ENCODE data around the gene WBP11. TPM values are rescaled to one million over a fixed set of nuclear protein-coding genes. Genes with fewer than 3 reads are reported as not detected.

WBP11 gene
- total and polyA plus RNA-seq, 2 of the 13 experiments (the other 11 are each of a cell fraction or from before 2014, with no cell fraction given), result 7.6 to 31.0 TPM

DNA sequence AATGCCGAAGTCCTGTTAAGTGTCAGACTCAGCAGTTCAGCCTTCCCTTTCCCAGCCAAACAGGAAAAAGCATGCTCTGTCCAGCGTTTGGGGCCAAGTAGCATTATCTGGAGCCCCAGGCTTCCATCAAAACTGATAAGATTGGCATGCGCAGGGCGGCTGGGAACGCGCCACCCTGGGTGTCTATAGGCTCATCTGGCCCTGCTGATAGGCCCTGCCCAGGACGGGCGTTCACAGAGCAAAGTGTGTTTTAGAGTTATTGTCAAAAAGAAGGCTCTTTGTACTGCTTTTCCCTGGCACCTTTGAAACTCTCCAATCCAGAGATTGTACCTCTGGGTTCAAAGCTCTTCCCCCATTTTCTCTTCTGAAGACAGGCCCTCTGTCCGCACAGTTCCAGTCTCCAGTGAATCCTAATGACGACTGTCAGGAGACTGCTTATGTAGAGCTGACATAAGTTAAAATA lies 40.2 kb upstream of the WBP11 start, which contains the start of gene ART4 (continued):
- TF ChIP-seq, protein P1, sequence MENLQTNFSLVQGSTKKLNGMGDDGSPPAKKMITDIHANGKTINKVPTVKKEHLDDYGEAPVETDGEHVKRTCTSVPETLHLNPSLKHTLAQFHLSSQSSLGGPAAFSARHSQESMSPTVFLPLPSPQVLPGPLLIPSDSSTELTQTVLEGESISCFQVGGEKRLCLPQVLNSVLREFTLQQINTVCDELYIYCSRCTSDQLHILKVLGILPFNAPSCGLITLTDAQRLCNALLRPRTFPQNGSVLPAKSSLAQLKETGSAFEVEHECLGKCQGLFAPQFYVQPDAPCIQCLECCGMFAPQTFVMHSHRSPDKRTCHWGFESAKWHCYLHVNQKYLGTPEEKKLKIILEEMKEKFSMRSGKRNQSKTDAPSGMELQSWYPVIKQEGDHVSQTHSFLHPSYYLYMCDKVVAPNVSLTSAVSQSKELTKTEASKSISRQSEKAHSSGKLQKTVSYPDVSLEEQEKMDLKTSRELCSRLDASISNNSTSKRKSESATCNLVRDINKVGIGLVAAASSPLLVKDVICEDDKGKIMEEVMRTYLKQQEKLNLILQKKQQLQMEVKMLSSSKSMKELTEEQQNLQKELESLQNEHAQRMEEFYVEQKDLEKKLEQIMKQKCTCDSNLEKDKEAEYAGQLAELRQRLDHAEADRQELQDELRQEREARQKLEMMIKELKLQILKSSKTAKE (CRISPR knock-in tag; IDR thresholded peaks at IDR 0.05; ENCODE audit: borderline replicate concordance), result no peak
- no peak for TF ChIP-seq ATF7 (IDR thresholded peaks at IDR 0.05)
- TF ChIP-seq ATF7 (CRISPR knock-in tag; IDR thresholded peaks at IDR 0.05), result no peak
- TF ChIP-seq, protein P2, sequence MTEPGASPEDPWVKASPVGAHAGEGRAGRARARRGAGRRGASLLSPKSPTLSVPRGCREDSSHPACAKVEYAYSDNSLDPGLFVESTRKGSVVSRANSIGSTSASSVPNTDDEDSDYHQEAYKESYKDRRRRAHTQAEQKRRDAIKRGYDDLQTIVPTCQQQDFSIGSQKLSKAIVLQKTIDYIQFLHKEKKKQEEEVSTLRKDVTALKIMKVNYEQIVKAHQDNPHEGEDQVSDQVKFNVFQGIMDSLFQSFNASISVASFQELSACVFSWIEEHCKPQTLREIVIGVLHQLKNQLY (CRISPR knock-in tag; IDR thresholded peaks at IDR 0.05), result no peak
- TF ChIP-seq IKZF1 (IDR thresholded peaks at IDR 0.05), result no peak
- no peak for TF ChIP-seq ZBTB3 (CRISPR knock-in tag; IDR thresholded peaks at IDR 0.05; ENCODE audit: borderline replicate concordance, low read depth)
- TF ChIP-seq, protein P3, sequence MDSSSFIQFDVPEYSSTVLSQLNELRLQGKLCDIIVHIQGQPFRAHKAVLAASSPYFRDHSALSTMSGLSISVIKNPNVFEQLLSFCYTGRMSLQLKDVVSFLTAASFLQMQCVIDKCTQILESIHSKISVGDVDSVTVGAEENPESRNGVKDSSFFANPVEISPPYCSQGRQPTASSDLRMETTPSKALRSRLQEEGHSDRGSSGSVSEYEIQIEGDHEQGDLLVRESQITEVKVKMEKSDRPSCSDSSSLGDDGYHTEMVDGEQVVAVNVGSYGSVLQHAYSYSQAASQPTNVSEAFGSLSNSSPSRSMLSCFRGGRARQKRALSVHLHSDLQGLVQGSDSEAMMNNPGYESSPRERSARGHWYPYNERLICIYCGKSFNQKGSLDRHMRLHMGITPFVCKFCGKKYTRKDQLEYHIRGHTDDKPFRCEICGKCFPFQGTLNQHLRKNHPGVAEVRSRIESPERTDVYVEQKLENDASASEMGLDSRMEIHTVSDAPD (CRISPR knock-in tag; IDR thresholded peaks at IDR 0.05), result no peak
- 0 out of 2 replicates have a peak, but pooled peaks have one; percentile 25 for TF ChIP-seq KDM4B (CRISPR knock-in tag; IDR thresholded peaks at IDR 0.05)
- peak; percentile 49; the same call in 1 of the 2 replicates for TF ChIP-seq ZNF7 (CRISPR knock-in tag; IDR thresholded peaks at IDR 0.05)
- TF ChIP-seq HES4 (CRISPR knock-in tag; IDR thresholded peaks at IDR 0.05; ENCODE audit: borderline replicate concordance), result no peak
- no peak for TF ChIP-seq PCBP1 (IDR thresholded peaks at IDR 0.05; ENCODE audit: borderline replicate concordance, low read depth, low read length)
- no peak for TF ChIP-seq CREB1 (IDR thresholded peaks at IDR 0.05)
- TF ChIP-seq CREB1 (CRISPR knock-in tag; IDR thresholded peaks at IDR 0.05), result 0 out of 2 replicates have a peak, but pooled peaks have one; percentile 7
- TF ChIP-seq, protein P4, sequence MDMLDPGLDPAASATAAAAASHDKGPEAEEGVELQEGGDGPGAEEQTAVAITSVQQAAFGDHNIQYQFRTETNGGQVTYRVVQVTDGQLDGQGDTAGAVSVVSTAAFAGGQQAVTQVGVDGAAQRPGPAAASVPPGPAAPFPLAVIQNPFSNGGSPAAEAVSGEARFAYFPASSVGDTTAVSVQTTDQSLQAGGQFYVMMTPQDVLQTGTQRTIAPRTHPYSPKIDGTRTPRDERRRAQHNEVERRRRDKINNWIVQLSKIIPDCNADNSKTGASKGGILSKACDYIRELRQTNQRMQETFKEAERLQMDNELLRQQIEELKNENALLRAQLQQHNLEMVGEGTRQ (IDR thresholded peaks at IDR 0.05; ENCODE audit: low read depth, low read length), result no peak
- TF ChIP-seq, protein P4 (CRISPR knock-in tag; IDR thresholded peaks at IDR 0.05; ENCODE audit: borderline replicate concordance), result no peak
- TF ChIP-seq SMAD1 (CRISPR knock-in tag; IDR thresholded peaks at IDR 0.05; ENCODE audit: borderline replicate concordance, low read depth), result no peak
- TF ChIP-seq, protein P5, sequence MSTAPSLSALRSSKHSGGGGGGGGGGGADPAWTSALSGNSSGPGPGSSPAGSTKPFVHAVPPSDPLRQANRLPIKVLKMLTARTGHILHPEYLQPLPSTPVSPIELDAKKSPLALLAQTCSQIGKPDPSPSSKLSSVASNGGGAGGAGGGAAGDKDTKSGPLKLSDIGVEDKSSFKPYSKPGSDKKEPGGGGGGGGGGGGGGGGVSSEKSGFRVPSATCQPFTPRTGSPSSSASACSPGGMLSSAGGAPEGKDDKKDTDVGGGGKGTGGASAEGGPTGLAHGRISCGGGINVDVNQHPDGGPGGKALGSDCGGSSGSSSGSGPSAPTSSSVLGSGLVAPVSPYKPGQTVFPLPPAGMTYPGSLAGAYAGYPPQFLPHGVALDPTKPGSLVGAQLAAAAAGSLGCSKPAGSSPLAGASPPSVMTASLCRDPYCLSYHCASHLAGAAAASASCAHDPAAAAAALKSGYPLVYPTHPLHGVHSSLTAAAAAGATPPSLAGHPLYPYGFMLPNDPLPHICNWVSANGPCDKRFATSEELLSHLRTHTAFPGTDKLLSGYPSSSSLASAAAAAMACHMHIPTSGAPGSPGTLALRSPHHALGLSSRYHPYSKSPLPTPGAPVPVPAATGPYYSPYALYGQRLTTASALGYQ (CRISPR knock-in tag; IDR thresholded peaks at IDR 0.05), result 0 out of 2 replicates have a peak, but pooled peaks have one; percentile 26
- TF ChIP-seq, protein P6, sequence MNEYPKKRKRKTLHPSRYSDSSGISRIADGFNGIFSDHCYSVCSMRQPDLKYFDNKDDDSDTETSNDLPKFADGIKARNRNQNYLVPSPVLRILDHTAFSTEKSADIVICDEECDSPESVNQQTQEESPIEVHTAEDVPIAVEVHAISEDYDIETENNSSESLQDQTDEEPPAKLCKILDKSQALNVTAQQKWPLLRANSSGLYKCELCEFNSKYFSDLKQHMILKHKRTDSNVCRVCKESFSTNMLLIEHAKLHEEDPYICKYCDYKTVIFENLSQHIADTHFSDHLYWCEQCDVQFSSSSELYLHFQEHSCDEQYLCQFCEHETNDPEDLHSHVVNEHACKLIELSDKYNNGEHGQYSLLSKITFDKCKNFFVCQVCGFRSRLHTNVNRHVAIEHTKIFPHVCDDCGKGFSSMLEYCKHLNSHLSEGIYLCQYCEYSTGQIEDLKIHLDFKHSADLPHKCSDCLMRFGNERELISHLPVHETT (CRISPR knock-in tag; conservative IDR thresholded peaks at IDR 0.05), result no peak
- TF ChIP-seq ZEB1 (IDR thresholded peaks at IDR 0.05; ENCODE audit: insufficient replicate concordance, low read depth), result no peak
- no peak for TF ChIP-seq SRSF4 (IDR thresholded peaks at IDR 0.05; ENCODE audit: low read depth, low read length, poor library complexity, severe bottlenecking)
- TF ChIP-seq MTA1 (CRISPR knock-in tag; IDR thresholded peaks at IDR 0.05; ENCODE audit: borderline replicate concordance), result no peak
- TF ChIP-seq HMG20A (CRISPR knock-in tag; IDR thresholded peaks at IDR 0.05; ENCODE audit: borderline replicate concordance), result no peak
